A549 (cell line): ENCODE data around the gene RPL11. TPM values are rescaled to one million over a fixed set of nuclear protein-coding genes. Genes with fewer than 3 reads are reported as not detected.

Source experiments
- ATAC-seq, 2 experiments: fragments of 200-7000 bp in 1 of 2; fragments of >200 bp in 1 of 2; cut with Nextera tagmentation in 1 of 2; cut with Tn5 transposase in 1 of 2; 3 replicates each; pipeline versions ENCODE4 v1.8.0 to v1.9.1; 2018 to 2020; ENCODE audit warnings: mild to moderate bottlenecking in 1 of 2, moderate library complexity in 1 of 2
- CTCF ChIA-PET: fragments of 300-600 bp; sonication (Branson Sonifier 250); formaldehyde crosslinking; extraction: SDS; loops from one replicate; lab custom pipeline; 2021; ENCODE audit warnings: antibody characterized with exemption, inconsistent platforms; lab: Yijun Ruan, JAX
- POLR2A ChIA-PET: fragments of 350-600 bp; formaldehyde crosslinking; extraction: SDS; loops from one replicate; lab custom pipeline; 2021; ENCODE audit warnings: antibody characterized with exemption, inconsistent platforms; lab: Yijun Ruan, JAX
- DNase-seq, 2 experiments: peaks; one replicate each; pipeline versions ENCODE4 v3.0.0 to v3.0.0-alpha.2; 2011 to 2016; ENCODE audit warnings: low read depth in 1 of 2, low spot score in 1 of 2
- FAIRE-seq: peaks from 2 replicates; lab custom pipeline; 2011; peaks lifted over from hg19 to GRCh38; lab: Jason Lieb, UNC
- H3K27ac ChIP-seq, 2 experiments: fragments of >200 bp; sonication (Bioruptor Twin); formaldehyde crosslinking; 3 replicates each; pipeline ENCODE4 v1.5.1; 2016 to 2017
- H3K4me1 ChIP-seq: fragments of >200 bp; sonication (Bioruptor Twin); formaldehyde crosslinking; 3 replicates; pipeline ENCODE4 v1.6.1; 2016
- H3K4me2 ChIP-seq: fragments of >200 bp; sonication (Bioruptor Twin); formaldehyde crosslinking; 3 replicates; pipeline ENCODE4 v1.6.1; 2016
- H3K4me3 ChIP-seq: fragments of >200 bp; sonication (Bioruptor Twin); formaldehyde crosslinking; 3 replicates; pipeline ENCODE4 v1.5.1; 2016
- H3K9me3 ChIP-seq: fragments of >200 bp; sonication (Bioruptor Twin); formaldehyde crosslinking; 3 replicates; pipeline ENCODE4 v1.6.1; 2016
- BCL3 ChIP-seq: fragments of >200 bp; sonication (Bioruptor Twin); formaldehyde crosslinking; IDR thresholded peaks from 3 replicates; pipeline ENCODE4 v1.6.1; 2016
- CBX2 ChIP-seq: fragments of 200-600 bp; sonication (generic); IDR thresholded peaks from 2 replicates; pipeline ENCODE4 v1.6.1; 2016; ENCODE audit warnings: low read depth, mild to moderate bottlenecking, borderline replicate concordance
- CEBPB ChIP-seq, 2 experiments: fragments of >200 bp in 1 of 2; sonication (Bioruptor Twin) in 1 of 2; formaldehyde crosslinking in 1 of 2; IDR thresholded peaks; 2 replicates each; pipeline ENCODE4 v1.6.1; 2012 to 2016
- CTCF ChIP-seq: fragments of >200 bp; sonication (Bioruptor Twin); formaldehyde crosslinking; IDR thresholded peaks from 3 replicates; pipeline ENCODE4 v1.5.1; 2016
- EHMT2 ChIP-seq: fragments of 200-600 bp; sonication (generic); IDR thresholded peaks from 2 replicates; pipeline ENCODE4 v1.6.1; 2016; ENCODE audit warnings: antibody characterized with exemption, low read depth, mild to moderate bottlenecking, moderate library complexity
- EP300 ChIP-seq, 2 experiments: fragments of >200 bp; sonication (Bioruptor Twin); formaldehyde crosslinking; IDR thresholded peaks; 2 replicates in 1 of 2; 3 replicates in 1 of 2; pipeline ENCODE4 v1.6.1; 2016 to 2017
- FOSL2 ChIP-seq, 2 experiments: fragments of 450-650 bp in 1 of 2; fragments of >200 bp in 1 of 2; sonication (Bioruptor Twin) in 1 of 2; formaldehyde crosslinking; IDR thresholded peaks; 2 replicates each; pipeline versions ENCODE4 v1.5.0 to v1.6.1; 2016 to 2020; ENCODE audit warnings: mild to moderate bottlenecking in 1 of 2, moderate library complexity in 1 of 2
- FOXS1 ChIP-seq: fragments of 250-450 bp; sonication (Bioruptor Pico); IDR thresholded peaks from 2 replicates; pipeline ENCODE4 v1.5.0; 2020; ENCODE audit warnings: mild to moderate bottlenecking, moderate library complexity
- GATA3 ChIP-seq: IDR thresholded peaks from 2 replicates; pipeline ENCODE4 v1.6.1; 2012; ENCODE audit warnings: borderline replicate concordance
- HES2 ChIP-seq: fragments of >200 bp; sonication (Bioruptor Twin); formaldehyde crosslinking; IDR thresholded peaks from 2 replicates; pipeline ENCODE4 v1.6.1; 2016
- HMGXB4 ChIP-seq: fragments of 250-450 bp; sonication (Bioruptor Pico); IDR thresholded peaks from 2 replicates; pipeline ENCODE4 v1.5.0; 2021; ENCODE audit warnings: mild to moderate bottlenecking, moderate library complexity, borderline replicate concordance
- HOXB5 ChIP-seq: fragments of 250-450 bp; sonication (Bioruptor Pico); IDR thresholded peaks from 2 replicates; pipeline ENCODE4 v1.5.0; 2020; ENCODE audit warnings: mild to moderate bottlenecking, moderate library complexity
- KDM1A ChIP-seq: fragments of 200-600 bp; sonication (generic); IDR thresholded peaks from 2 replicates; pipeline ENCODE4 v1.6.1; 2016; ENCODE audit warnings: low read depth, mild to moderate bottlenecking
- KDM5A ChIP-seq: fragments of 200-600 bp; sonication (generic); IDR thresholded peaks from 2 replicates; pipeline ENCODE4 v1.6.1; 2016; ENCODE audit warnings: antibody characterized with exemption, mild to moderate bottlenecking
- MAX ChIP-seq: IDR thresholded peaks from 2 replicates; pipeline ENCODE4 v1.6.1; 2012
- MAZ ChIP-seq: fragments of 150-350 bp; IDR thresholded peaks from 2 replicates; pipeline ENCODE4 v1.6.1; 2014; ENCODE audit warnings: antibody characterized with exemption, low read depth, low read length, borderline replicate concordance
- MYC ChIP-seq: IDR thresholded peaks from 2 replicates; pipeline ENCODE4 v1.6.1; 2012; ENCODE audit warnings: mild to moderate bottlenecking, inconsistent platforms, low read length, improper control_type of control experiment, borderline replicate concordance
- NFE2L2 ChIP-seq: fragments of 150-350 bp; conservative IDR thresholded peaks from 2 replicates; pipeline ENCODE4 v1.6.1; 2014; ENCODE audit warnings: low read length
- PHF8 ChIP-seq: fragments of 200-600 bp; sonication (generic); IDR thresholded peaks from 2 replicates; pipeline ENCODE4 v1.6.1; 2016; ENCODE audit warnings: low read depth, mild to moderate bottlenecking, antibody characterized with exemption, moderate library complexity, borderline replicate concordance
- RCOR1 ChIP-seq: fragments of 150-350 bp; IDR thresholded peaks from 2 replicates; pipeline ENCODE4 v1.6.1; 2014; ENCODE audit warnings: antibody characterized with exemption, low read length, low read depth
- RFX5 ChIP-seq: fragments of 450-650 bp; IDR thresholded peaks from 2 replicates; pipeline ENCODE4 v1.7.1; 2014; ENCODE audit warnings: antibody characterized with exemption, mild to moderate bottlenecking, moderate library complexity
- SREBF2 ChIP-seq: fragments of 450-650 bp; IDR thresholded peaks from 2 replicates; pipeline ENCODE4 v1.6.1; 2014; ENCODE audit warnings: mild to moderate bottlenecking, moderate library complexity
- TP53 ChIP-seq: fragments of 250-450 bp; sonication (Bioruptor Pico); IDR thresholded peaks from 2 replicates; pipeline ENCODE4 v1.5.0; 2021; ENCODE audit warnings: mild to moderate bottlenecking, moderate library complexity
- ZNF302 ChIP-seq: fragments of 250-450 bp; sonication (Bioruptor Pico); IDR thresholded peaks from 2 replicates; pipeline ENCODE4 v1.9.0; 2021; ENCODE audit warnings: inconsistent platforms, mild to moderate bottlenecking, moderate library complexity
- ZSCAN20 ChIP-seq: fragments of 250-450 bp; sonication (Bioruptor Pico); IDR thresholded peaks from 2 replicates; pipeline ENCODE4 v1.8.0; 2022; ENCODE audit warnings: mild to moderate bottlenecking, moderate library complexity
- WGBS: methylation state at CpG from one replicate; pipeline ENCODE4 v1.1.6; 2017; ENCODE audit errors: missing lambda C conversion rate; 5-methylcytosine and 5-hydroxymethylcytosine counted together
- polyA plus RNA-seq, 4 experiments: library from polyadenylated mRNA; depleted of rRNA in 3 of 4; stranded (reverse); fragments of >200 nt; fragmentation: RNase III in 1 of 4; extraction: RNeasy Plus Mini Kit Qiagen cat#74134 plus additional on column Dnase treatment in 1 of 4; gene quantifications; 2 replicates in 3 of 4; 3 replicates in 1 of 4; pipeline ENCODE4 v1.2.3, GENCODE V29; 2011 to 2017

Gene RPL11
- polyA plus RNA-seq, 2 of the 4 experiments (the other 2 are of a cell fraction) = 1,292 to 1,329 TPM

- no peak for TF ChIP-seq HES2
- no peak for TF ChIP-seq EHMT2
- TF ChIP-seq ZSCAN20 = no peak
- no peak for TF ChIP-seq MYC
- no peak for TF ChIP-seq FOSL2 (IDR thresholded peaks at IDR 0.05)
- no peak for TF ChIP-seq FOSL2 (CRISPR knock-in tag; IDR thresholded peaks at IDR 0.05)
- no peak for TF ChIP-seq GATA3
- no peak for TF ChIP-seq RFX5
- no peak for TF ChIP-seq RCOR1
Measured at GRCh38 chr1:23741609-23742008, 50.0 kb downstream of the RPL11 start (continued).

- peak in 1 of 2 experiments; percentile 11 for DNase-seq
- FAIRE-seq = no peak
Measured at GRCh38 chr1:23742670-23743286, 51.2 kb downstream of the RPL11 start.

GRCh38 chr1:23743287-23744152, 51.9 kb downstream of the RPL11 start, which contains the start of gene ELOA:
Gene ELOA (plus strand): TSS chr1:23743471. CDS start chr1:23743504, 33 bp downstream.
- peak within 1 kb of the TSS; percentile 93 for H3K4me3 ChIP-seq
- ATAC-seq (peak; percentile 91 to 97), FAIRE-seq (no peak), DNase-seq (peak; percentile 64 to 65)
- H3K4me1 ChIP-seq = peaks cover 19% of the 10 kb centered on the region
- peak within 1 kb of the TSS; percentile 94 to 96 for H3K27ac ChIP-seq
- H3K4me2 ChIP-seq = peak within 1 kb of the TSS; percentile 85
- CTCF ChIA-PET = interaction anchor here (0.6 to 1.4 kb wide), 5 partner anchors 10 to 662 kb away, joined by 3 to 5 read pairs (median 4); no protein-coding TSS in a partner anchor
- H3K9me3 ChIP-seq = no peaks in the 10 kb centered on the region
- POLR2A ChIA-PET = interaction anchor here (0.6 to 1.4 kb wide), 9 partner anchors 10 to 187 kb away, joined by 3 to 7 read pairs (median 4); partner anchors contain the start of genes PITHD1 and RPL11
- WGBS = 0% methylated on average over 1 of the region's 119 CpGs
- TF ChIP-seq CEBPB (IDR thresholded peaks at IDR 0.05) = no peak
- TF ChIP-seq FOSL2 (IDR thresholded peaks at IDR 0.05) = no peak
- TF ChIP-seq FOSL2 (CRISPR knock-in tag; IDR thresholded peaks at IDR 0.05) = no peak
- no peak for TF ChIP-seq CBX2
- TF ChIP-seq KDM1A = no peak
- no peak for TF ChIP-seq NFE2L2
- TF ChIP-seq MAX = peak; percentile 25; the same call in 1 of the 2 replicates
- no peak for TF ChIP-seq HMGXB4 (CRISPR knock-in tag)
- peak; percentile 64; the same call in 1 of the 2 replicates for TF ChIP-seq PHF8
- no peak for TF ChIP-seq MAZ

More at GRCh38 chr1:23742670-23743286, 51.2 kb downstream of the RPL11 start:
- Histone ChIP-seq H3K4me2 (peak overlapping the region; percentile 85), H3K27ac (peak overlapping the region; percentile 94 to 96), H3K4me3 (peak overlapping the region; percentile 93), H3K4me1 (peaks cover 19% of the 10 kb centered on the region), H3K9me3 (no peaks in the 10 kb centered on the region)
- ChIA-PET POLR2A (interaction anchor here (0.7 to 1.4 kb wide), 5 partner anchors 10 to 186 kb away, joined by 3 to 7 read pairs (median 4); partner anchors contain the start of gene PITHD1), CTCF (interaction anchor here (1.2 kb wide), 1 partner anchor 11 kb away, joined by 4 read pairs; no protein-coding TSS in a partner anchor)
- ATAC-seq = peak; percentile 48 to 60; a peak in 5 of 6 replicates
- no peak for TF ChIP-seq FOXS1 (CRISPR knock-in tag)
- TF ChIP-seq KDM5A = no peak
- no peak for TF ChIP-seq TP53 (CRISPR knock-in tag)
- TF ChIP-seq BCL3 = no peak
- TF ChIP-seq HOXB5 (CRISPR knock-in tag) = no peak
- TF ChIP-seq SREBF2 = no peak
- no peak for TF ChIP-seq ZNF302
- no peak for TF ChIP-seq CTCF
- no peak for TF ChIP-seq EP300 (IDR thresholded peaks at IDR 0.05)
- WGBS = 60% methylated on average over 11 of the region's 28 CpGs
